Measurements from ENCODE around the gene GMPR.

- TF ChIP-seq CTCF (IDR thresholded peaks at IDR 0.05; ENCODE audit: extremely low read depth in 1 of 2, insufficient read depth in 1 of 2, low read depth in 1 of 2, low read length in 2 of 2) (no peak), POLR2AphosphoS5 (IDR thresholded peaks at IDR 0.05; ENCODE audit: insufficient read depth, low read depth, low read length) (no peak)
Measured at GRCh38 chr6:16199804-16200203, 38.6 kb upstream of the GMPR start.

Measured in endothelial cell of umbilical vein (primary cell).